Stomach (tissue), 9 donors: ENCODE data around the gene PUS3. TPM values are rescaled to one million over a fixed set of nuclear protein-coding genes. Genes with fewer than 3 reads are reported as not detected.

ENCODE experiments used
- DNase-seq, 2 donors: peaks; one replicate each; pipeline versions ENCODE4 v3.0.0 to v3.0.0-alpha.2; 2013 to 2019
- H3K27ac ChIP-seq, 5 donors: fragments of 200-600 bp in 4 of 5; sonication (generic) in 4 of 5; one replicate each; pipeline ENCODE4 v1.5.1; 2013 to 2019; ENCODE audit warnings: mild to moderate bottlenecking in 1 of 5, moderate library complexity in 1 of 5
- H3K27me3 ChIP-seq, 3 donors: fragments of 200-600 bp; sonication (generic); one replicate each; pipeline ENCODE4 v1.5.1; 2017 to 2019; ENCODE audit warnings: mixed run types in 1 of 3
- H3K36me3 ChIP-seq, 4 donors: fragments of 200-600 bp; sonication (generic); 1 replicate in 3 of 4; 2 replicates in 1 of 4; pipeline ENCODE4 v1.5.1; 2016 to 2019
- H3K4me1 ChIP-seq, 4 donors: fragments of 200-600 bp; sonication (generic); one replicate each; pipeline ENCODE4 v1.5.1; 2016 to 2019
- H3K4me3 ChIP-seq, 4 donors: fragments of 200-600 bp; sonication (generic) in 3 of 4; one replicate each; pipeline ENCODE4 v1.5.1; 2016 to 2019; ENCODE audit warnings: mild to moderate bottlenecking in 1 of 4
- H3K9me3 ChIP-seq, 4 donors: fragments of 200-600 bp; sonication (generic); one replicate each; pipeline ENCODE4 v1.5.1; 2016 to 2019
- CTCF ChIP-seq, 7 experiments: fragments of 450-650 bp in 4 of 7; fragments of 200-600 bp in 3 of 7; sonication (generic) in 3 of 7; IDR thresholded peaks; one replicate each; pipeline ENCODE4 v1.5.1; 2016 to 2019; ENCODE audit warnings: antibody characterized with exemption in 7 of 7, control low read depth in 2 of 7, mild to moderate bottlenecking in 1 of 7
- EP300 ChIP-seq: sonication (generic); formaldehyde crosslinking; IDR thresholded peaks from one replicate; pipeline ENCODE4 v1.6.1; 2017; ENCODE audit warnings: antibody characterized with exemption
- POLR2A ChIP-seq, 4 donors: fragments of 450-650 bp; IDR thresholded peaks; one replicate each; pipeline ENCODE4 v1.6.1; 2016; ENCODE audit warnings: antibody characterized with exemption in 4 of 4, control low read depth in 2 of 4, mild to moderate bottlenecking in 1 of 4, moderate library complexity in 1 of 4
- POLR2AphosphoS5 ChIP-seq, 3 donors: sonication (generic); formaldehyde crosslinking; IDR thresholded peaks; one replicate each; pipeline ENCODE4 v1.6.1; 2016; ENCODE audit warnings: antibody characterized with exemption in 3 of 3
- intact Hi-C: fragments of 100-400 bp; cut with DNase I; formaldehyde crosslinking; loops from one replicate; pipeline ENCODE4 v1.15.1; 2023; ENCODE audit warnings: low total_unique reads
- polyA plus RNA-seq, 3 donors: library from polyadenylated mRNA; stranded (reverse); fragments of 200-250 nt; gene quantifications; one replicate each; pipeline ENCODE4 v1.2.3, GENCODE V29; 2013
- total RNA-seq, 5 donors: library from RNA; depleted of rRNA; stranded (reverse); fragments of >200 nt; gene quantifications; one replicate each; pipeline versions ENCODE4 v1.1.0 to v1.2.3, GENCODE V29; 2014 to 2016
- donor health status: healthy with polysubstance abuse.
- donor health status: Bipolar disorder and iron deficiency.
- donor health status: healthy.

Gene PUS3
- total and polyA plus RNA-seq, 8 donors = 0.58 to 15.1 (median 9.2) TPM

GRCh38 chr11:125846188-125846587 lies 56.8 kb downstream of the PUS3 start:
- no peak for DNase-seq
- H3K9me3 ChIP-seq = peaks cover 0 to 30% (median 24%) of the 10 kb centered on the region in 4 donors
- no peaks in the 10 kb centered on the region for H3K27me3 ChIP-seq
- TF ChIP-seq POLR2A (IDR thresholded peaks at IDR 0.05) (no peak), CTCF (IDR thresholded peaks at IDR 0.05) (no peak), POLR2AphosphoS5 (IDR thresholded peaks at IDR 0.05) (no peak), EP300 (no peak)
- H3K4me3 ChIP-seq = no peak overlapping the region
- H3K4me1 ChIP-seq = no peaks in the 10 kb centered on the region
- intact Hi-C loops = no loop called here
- H3K36me3 ChIP-seq = no peaks in the 10 kb centered on the region
- H3K27ac ChIP-seq = no peak overlapping the region

Other genes with a start within 250 kb of the PUS3 start
- gene ACRV1, start 222.4 kb downstream of the PUS3 start, total RNA-seq = not detected
- not detected for gene ACRV1, start 222.4 kb downstream of the PUS3 start, polyA plus RNA-seq
- not detected for gene PATE1, start 156.9 kb downstream of the PUS3 start, total RNA-seq
- gene PATE1, start 156.9 kb downstream of the PUS3 start, polyA plus RNA-seq = not detected
- not detected for gene PATE2, start 124.4 kb downstream of the PUS3 start, total RNA-seq
- not detected for gene PATE2, start 124.4 kb downstream of the PUS3 start, polyA plus RNA-seq
- not detected for gene PATE3, start 115.1 kb downstream of the PUS3 start, total RNA-seq
- gene PATE3, start 115.1 kb downstream of the PUS3 start, polyA plus RNA-seq = not detected
- not detected for gene PATE4, start 69.9 kb downstream of the PUS3 start, total RNA-seq
- not detected for gene PATE4, start 69.9 kb downstream of the PUS3 start, polyA plus RNA-seq
- gene HYLS1, start 15.5 kb downstream of the PUS3 start, total RNA-seq = 1 to 10 TPM in 2 of 5 donors, under 1 TPM in 2, not detected in 1; 0.87 to 6.6 (median 1.9) TPM
- gene HYLS1, start 15.5 kb downstream of the PUS3 start, polyA plus RNA-seq = 1 to 10 TPM; 2.9 to 4.5 (median 3.8) TPM
- 1 to 10 TPM in 1 of 5 donors, under 1 TPM in 2, not detected in 2; under 0.01 to 1.0 (median 0.92) TPM for gene DDX25, start 1.3 kb upstream of the PUS3 start, total RNA-seq
- gene DDX25, start 1.3 kb upstream of the PUS3 start, polyA plus RNA-seq = under 1 TPM in 2 of 3 donors, not detected in 1; 0.25 to 0.30 TPM
- gene VSIG10L2, start 42.8 kb upstream of the PUS3 start, total RNA-seq = not detected
- 1 to 10 TPM in 1 of 3 donors, under 1 TPM in 1, not detected in 1; 0.35 to 1.4 TPM for gene VSIG10L2, start 42.8 kb upstream of the PUS3 start, polyA plus RNA-seq
- 10 to 100 TPM; 16.1 to 80.8 (median 26.8) TPM for gene CDON, start 159.7 kb upstream of the PUS3 start, total RNA-seq
- gene CDON, start 159.7 kb upstream of the PUS3 start, polyA plus RNA-seq = 1 to 10 TPM in 1 of 3 donors, under 1 TPM in 2; 0.31 to 1.0 (median 0.44) TPM